A673 (cell line): ENCODE results near the gene ZC3HAV1L.

Experiments
- CTCF ChIP-seq: fragments of 300-800, 200-600 bp; sonication (generic); conservative IDR thresholded peaks from 2 replicates; pipeline ENCODE4 v1.5.1; 2017; ENCODE audit warnings: low read depth, mild to moderate bottlenecking, antibody characterized with exemption, low read length, moderate library complexity, mixed read lengths
- EZH2 ChIP-seq: fragments of 200-600 bp; sonication (generic); IDR thresholded peaks from 2 replicates; pipeline ENCODE4 v1.6.1; 2017; ENCODE audit warnings: borderline replicate concordance, low read depth, mild to moderate bottlenecking, mixed read lengths, antibody characterized with exemption, low read length; ENCODE audit not compliant: poor library complexity, severe bottlenecking

- TF ChIP-seq CTCF (no peak), EZH2 (no peak)
Measured at GRCh38 chr7:139029353-139029752, 6.5 kb downstream of the ZC3HAV1L start.
